ENCODE measurements around the gene ASTN2.

ASTN2 gene

GRCh38 chr9:116387934-116388698 is 1026.7 kb downstream of the ASTN2 start:
- DNase-seq, result no peak

- no peak for DNase-seq
Observed at GRCh38 chr9:116383936-116384335, 1030.9 kb downstream of the ASTN2 start.

GRCh38 chr9:116383133-116383532 is 1031.7 kb downstream of the ASTN2 start:
- no peak for DNase-seq

- no peak for DNase-seq
Observed at GRCh38 chr9:116382053-116382452, 1032.8 kb downstream of the ASTN2 start.

GRCh38 chr9:116381350-116381749 is 1033.5 kb downstream of the ASTN2 start:
- no peak for DNase-seq

- DNase-seq, result no peak
Observed at GRCh38 chr9:116380496-116380995, 1034.3 kb downstream of the ASTN2 start.

GRCh38 chr9:116379821-116380220 is 1035.0 kb downstream of the ASTN2 start:
- DNase-seq, result no peak

- DNase-seq, result no peak
Observed at GRCh38 chr9:116378873-116379272, 1036.0 kb downstream of the ASTN2 start.

GRCh38 chr9:116377179-116377798 is 1037.6 kb downstream of the ASTN2 start:
- DNase-seq, result no peak

All from T-helper 9 cell (primary cell).